GM21723 (cell line): ENCODE measurements around the gene CALHM1.
"Not testable (repeated sequence)": the region's sequence is repeated elsewhere in the genome, so short reads cannot be mapped to it uniquely, and the experiment has no call there.

ENCODE experiments used
- ATAC-seq: cut with Tn5 transposase; IDR thresholded peaks from one replicate; pipeline ENCODE4 v1.9.1; 2021; ENCODE audit warnings: mild to moderate bottlenecking, moderate library complexity; ENCODE audit not compliant: unreplicated experiment

The CALHM1 gene

DNA sequence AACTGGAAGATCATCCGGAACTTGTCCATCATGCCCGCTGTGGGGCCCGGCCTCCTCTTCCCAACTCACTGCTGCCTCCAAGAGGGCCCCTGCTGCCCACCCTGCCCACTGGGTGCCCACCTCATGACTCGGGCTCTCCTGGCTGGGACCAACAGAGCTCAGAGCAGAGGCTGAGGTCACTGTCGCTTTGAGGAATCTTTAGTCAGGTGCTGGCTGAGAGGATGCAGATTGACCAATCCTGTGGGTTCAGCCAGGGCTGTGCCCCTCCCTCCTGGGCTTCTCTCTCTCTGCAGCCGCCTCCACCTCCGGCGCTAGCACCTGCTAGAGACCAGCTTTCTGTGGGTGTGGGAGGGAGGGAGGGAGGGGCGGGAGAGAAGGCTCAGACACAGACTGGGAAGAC lies at the start of gene CALHM1:
CALHM1 (minus strand) TSS at position 181 of the 400 bp plus-strand sequence; CDS start at position 32, 149 bp downstream.
- peak; percentile 77 for ATAC-seq

DNA sequence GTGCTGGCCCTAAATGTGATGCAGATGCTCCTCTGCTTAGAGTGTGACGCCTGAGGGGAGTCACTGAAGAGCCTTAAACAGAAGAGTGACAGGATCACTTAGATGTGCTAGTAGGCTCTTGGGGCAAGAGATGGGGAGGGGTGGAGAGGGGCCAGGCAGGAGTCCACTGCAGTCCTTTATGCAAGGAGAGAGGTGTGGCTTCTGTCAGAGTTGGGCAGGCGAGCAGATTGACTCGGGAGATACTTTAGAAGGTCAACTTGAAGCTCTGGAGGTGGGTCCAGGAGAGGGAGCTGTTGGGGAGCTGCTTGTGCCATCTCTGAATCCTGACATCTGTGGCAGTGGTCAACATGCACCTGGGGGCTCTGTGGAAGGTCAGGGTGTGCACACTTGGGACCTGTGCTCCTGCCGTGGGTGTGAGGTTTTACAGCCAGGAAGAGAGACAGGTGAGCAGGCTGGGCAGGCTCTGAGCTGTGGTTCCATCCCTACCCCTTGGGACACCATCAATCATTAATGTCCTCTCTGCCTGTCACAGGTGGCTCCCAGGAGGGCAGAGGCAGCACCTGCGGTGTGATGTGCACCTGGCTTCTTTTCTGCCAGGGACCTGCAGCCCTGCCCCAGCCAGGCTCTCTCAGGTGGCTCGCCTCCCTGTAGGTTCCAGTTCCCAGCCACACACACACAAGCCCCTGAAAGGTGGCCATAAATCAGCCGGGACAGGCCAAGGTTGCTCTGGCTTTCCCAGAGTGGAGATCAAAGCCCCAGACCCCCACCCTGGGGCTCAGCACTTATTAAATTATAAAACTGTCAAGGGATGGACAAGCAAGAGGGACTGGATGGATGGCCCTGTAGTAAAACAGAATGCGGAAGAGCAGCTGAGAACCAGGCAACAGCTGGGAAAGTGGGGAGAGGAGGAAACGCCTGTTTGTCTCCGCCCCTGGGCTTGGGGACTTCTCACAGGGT lies 48.8 kb upstream of the CALHM1 start:
- no peak for ATAC-seq

DNA sequence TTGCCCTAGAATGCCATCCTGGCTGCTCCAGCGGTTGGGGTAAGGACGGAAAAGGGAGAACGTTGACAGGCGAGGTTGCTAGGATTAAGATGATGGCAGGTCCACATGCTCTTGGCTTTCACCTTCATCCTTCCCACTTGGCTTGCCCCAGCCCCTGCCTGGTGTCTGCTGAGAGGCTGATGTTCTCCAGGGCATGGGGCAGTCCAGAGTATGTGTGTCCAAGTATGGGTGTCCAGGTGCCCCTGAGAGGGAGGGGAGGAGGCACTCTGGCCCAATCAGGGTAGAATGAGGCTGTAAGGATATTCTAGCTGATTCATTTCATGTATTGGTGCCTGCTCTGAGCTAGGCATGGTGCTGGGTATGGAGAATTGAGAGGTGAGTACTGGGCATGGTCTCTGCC lies 47.4 kb upstream of the CALHM1 start:
- ATAC-seq = no peak

DNA sequence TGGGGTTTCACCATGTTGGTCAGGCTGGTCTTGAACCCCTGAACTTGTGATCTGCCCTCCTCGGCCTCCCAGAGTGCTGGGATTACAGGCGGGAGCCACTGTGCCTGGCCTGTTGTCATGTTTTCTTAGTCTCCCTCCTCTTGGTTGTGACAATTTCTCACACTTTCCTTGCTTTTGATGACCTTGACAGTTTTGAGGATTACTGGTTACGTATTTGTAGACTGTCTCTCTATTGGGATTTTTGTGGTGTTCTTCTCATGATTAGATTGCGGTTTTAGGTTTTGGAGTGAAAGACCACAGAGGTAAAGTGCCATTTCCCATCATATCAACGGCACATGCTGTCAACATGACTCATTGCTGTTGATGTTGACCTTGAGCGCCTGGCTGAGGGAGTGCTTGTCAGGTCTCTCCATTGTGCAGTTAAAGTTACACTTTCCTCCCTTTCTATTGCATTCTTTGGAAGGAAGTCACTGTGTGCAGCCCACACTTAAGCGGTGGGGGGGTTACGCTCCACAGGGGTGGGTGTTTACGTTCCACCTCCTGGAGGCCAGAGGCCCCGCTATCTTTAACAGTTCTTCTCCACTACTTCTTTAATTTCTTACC lies 45.6 kb upstream of the CALHM1 start:
- no peak for ATAC-seq

- ATAC-seq = not testable (repeated sequence)
These were observed 45.1 kb upstream of the CALHM1 start for GRCh38 chr10:103503777-103504176.

DNA sequence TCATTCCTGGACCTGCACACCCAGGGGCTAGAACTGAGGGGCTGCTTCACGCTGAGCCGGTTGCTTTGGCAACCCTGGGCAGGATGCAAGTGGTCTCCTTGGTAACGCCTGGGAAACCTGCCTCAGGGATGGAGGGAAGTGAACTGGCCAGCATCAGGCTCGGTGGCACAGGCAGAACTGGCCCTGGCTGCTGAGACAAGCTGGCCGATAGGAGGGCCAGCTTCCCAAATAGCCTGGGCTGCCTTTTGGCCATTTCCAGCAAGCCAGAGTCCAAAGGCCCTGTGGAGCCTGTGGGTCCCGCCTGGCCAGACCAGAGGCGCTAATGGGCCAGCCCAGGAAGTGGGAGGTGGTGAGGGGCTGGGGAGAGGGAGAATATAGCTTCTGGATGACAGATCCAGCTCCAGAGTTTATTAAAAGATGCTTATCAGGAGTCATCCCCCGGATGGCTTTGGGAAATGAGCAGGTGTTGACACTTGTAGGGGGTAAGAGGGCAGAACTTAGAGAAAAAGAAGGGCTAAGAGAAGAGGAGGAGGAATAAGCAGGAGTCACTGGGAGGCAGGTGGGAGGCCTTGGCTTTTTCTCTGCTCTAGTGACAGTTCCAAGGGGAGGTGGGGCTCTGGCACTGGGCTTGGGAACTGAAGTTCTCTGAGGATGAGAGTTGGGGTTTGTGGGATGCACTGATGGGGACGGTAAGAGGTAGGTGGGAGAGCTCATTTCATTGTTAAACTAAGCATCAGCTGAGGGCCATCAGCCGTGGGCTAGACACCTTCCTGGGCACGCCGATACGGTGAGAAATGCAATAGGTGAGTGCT lies 44.4 kb upstream of the CALHM1 start:
- no peak for ATAC-seq

GRCh38 chr10:103501186-103501585 lies 42.5 kb upstream of the CALHM1 start:
- ATAC-seq = no peak

DNA sequence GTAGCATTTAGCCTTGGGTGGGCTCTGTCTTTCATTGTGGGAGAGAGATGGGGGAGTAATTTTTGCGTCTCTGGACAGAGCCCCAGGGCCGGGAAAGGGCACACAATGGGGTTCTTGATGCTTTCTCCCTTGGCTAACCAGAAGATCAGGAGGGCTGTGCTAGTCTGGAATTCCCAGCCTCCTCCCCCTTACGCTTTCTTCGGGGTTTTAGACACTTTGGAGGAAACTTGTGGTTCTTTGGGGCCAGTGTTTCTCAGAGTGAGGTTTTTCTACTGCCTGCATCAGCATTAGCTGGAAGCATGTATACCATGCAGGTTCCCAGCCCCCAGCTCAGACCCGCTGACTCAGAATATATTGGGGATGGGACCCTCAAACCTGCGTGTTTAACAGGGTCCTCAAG lies 41.8 kb upstream of the CALHM1 start:
- ATAC-seq = no peak

- ATAC-seq = no peak
These were observed 41.2 kb upstream of the CALHM1 start for GRCh38 chr10:103499881-103500280.

- ATAC-seq = no peak
These were observed 40.4 kb upstream of the CALHM1 start for GRCh38 chr10:103498936-103499638.

- ATAC-seq = no peak
These were observed 38.6 kb upstream of the CALHM1 start for GRCh38 chr10:103497161-103497915.

GRCh38 chr10:103495321-103495720 lies 36.6 kb upstream of the CALHM1 start:
- no peak for ATAC-seq

DNA sequence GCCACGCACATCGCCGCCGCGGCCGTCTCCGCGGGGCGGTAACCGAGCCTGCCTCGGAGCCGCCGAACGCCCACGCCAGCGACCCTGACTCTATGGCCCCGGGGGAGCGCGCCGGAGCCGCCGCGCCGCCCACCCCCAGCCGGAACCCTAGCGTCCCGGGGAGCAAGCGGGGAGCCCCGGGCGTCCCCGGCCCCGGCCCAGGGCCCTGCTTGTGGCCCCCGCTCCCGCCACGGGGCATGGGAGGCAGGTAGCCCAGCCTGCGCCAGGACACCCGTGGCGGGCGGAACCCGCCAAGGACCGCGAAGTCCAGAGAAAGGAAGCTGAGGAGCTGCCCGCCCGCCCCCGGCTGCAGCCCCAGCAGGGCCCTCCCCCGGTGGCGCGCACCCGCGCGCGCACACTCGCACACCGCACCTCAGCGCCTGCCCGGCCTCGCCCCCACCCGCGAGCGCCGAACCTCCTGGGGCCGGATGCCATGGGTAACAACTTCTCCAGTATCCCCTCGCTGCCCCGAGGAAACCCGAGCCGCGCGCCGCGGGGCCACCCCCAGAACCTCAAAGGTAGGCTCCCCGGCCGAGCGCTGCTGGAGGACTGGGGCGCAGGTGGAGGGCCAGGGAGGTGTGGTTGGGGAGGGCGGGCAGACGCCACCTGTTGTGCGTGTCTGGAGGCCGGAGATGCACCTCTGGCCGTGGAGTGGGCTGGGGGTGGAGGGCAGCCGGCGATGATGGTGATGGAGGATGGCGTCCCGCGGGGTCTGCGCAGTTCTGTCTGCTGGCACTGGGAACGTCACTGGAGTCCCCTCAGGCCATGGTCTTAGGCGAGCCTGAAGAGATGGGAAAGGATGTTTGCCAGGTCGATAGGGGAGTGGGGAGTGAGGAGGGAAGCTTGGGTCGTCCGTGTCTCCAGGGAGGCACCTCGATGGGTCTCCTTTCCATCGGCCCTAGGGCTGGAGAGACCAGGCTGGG lies 35.5 kb upstream of the CALHM1 start:
- no peak for ATAC-seq

DNA sequence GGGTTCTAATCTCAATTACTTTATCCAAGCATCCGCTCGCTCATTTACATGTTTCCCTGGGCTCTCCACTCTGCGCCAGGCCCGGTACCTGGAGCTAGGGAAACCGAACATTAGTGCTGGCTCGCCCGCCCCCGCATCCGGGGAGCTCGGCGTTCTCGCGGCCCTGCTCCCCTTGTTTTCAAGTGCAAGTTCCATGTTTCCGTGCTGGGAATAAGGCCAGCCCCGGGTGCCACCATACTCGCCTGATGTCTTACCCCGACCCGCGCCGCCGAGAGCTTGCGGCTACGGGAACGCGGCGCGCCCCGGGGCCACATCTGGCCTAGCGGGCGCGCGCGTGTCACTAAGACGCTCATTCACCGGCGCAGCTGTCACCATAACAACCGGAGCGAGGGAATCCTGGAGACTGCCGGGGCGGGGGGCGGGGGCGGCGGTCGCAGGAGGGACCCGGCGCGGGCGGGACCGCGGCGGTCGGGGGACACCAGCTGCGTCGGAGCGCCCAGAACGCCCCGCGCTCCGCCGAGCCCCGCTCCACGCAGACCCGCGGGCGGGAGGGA lies 34.7 kb upstream of the CALHM1 start, which contains the start of gene NEURL1:
NEURL1 (plus strand) TSS at position 344 of the 554 bp plus-strand sequence. CDS start 683 bp downstream, outside the sequence.
- ATAC-seq = no peak

GRCh38 chr10:103492655-103493261 lies 34.1 kb upstream of the CALHM1 start:
- ATAC-seq = no peak

- no peak for ATAC-seq
These were observed 33.1 kb upstream of the CALHM1 start for GRCh38 chr10:103491729-103492364.

DNA sequence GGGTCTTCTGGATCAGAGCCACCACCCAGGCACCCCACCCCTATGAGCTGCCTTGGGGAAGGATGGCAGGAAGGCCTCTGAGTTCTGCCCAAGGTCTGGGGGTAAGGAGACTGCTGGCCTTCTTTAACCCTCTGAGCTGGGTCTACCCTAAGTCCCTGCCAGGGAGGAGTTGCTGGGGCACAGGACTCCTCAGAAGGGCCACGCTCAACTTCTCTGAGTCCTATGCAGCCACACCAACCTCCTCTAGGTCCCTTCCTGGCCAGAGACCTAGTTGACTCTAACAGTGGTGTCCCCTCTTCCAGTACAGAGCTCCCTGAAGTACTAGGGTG lies 32.2 kb upstream of the CALHM1 start:
- peak; percentile 23 for ATAC-seq

DNA sequence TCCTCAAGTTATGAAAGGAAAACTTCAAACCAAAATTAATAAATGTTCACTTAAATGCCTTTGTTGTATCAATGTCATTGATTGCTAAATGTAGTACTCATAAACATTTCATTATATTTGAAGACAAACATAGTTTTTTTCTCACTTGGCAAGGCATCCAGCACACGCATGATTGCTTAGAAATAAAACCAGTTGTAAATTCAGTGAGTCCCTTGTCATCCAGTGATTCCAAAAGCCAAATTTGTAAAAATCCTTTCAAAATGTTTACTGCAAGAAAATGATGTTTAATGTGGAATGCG lies 28.7 kb upstream of the CALHM1 start:
- ATAC-seq = no peak
